ENCODE results near the gene LAD1.
A peak's percentile ranks its signal among the peaks of the same experiment; 100 is the strongest.

LAD1 gene

GRCh38 chr1:201419256-201419655 is 20.1 kb upstream of the LAD1 start:
- no peak for DNase-seq (ENCODE audit: low read depth)

DNA sequence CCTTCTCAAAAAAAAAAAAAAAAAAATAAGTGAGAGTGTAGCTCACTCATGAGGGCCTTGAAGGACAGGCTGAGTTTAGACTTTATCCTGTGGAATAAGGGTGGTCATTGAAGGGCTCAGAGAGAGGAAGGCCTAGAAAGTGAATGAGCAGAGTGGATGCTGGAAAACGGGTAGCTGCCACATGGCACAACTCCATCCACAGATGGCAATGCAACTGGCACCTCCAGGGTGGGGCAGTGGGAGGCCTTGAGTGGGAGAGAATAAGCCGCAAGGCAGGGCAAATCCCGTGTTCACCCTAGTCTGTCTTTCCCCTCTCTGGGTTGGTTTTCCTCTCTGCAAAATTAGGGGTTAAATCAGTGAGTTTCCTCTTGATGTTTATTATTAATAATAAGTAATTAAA is 19.3 kb upstream of the LAD1 start:
- no peak for DNase-seq (ENCODE audit: low read depth)

DNA sequence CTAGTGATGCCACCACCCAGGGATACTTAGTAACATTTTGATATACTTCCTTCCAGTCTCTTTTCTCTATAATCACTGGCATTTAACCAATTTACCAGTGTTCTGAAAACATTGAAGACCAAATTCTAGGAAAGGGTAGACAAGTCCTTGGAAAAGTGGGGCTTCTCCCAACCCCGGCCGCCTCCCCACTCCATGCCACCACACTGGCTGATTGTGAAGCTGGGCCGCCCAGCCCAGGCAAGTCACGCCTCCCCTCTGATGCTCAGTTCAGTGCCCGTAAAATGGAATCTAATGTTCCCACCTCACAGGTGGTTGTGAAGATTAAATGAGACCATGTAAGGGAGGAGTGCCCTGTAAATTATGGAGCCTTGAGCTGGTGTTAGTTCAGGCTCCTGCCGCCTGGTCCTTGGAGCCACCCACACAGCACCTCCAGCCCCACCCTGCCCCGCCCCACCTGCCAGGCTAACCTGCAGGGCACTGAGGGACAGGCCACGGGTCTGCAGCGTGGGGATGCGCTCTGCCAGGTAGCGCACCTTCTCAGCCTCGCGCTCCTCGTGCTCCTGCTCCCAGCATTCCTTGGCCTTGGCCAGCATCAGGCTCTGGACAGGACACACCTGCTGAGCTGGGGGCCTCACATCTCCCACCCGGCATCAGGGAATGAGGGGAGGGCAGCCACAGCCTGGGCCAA is 15.1 kb upstream of the LAD1 start:
- DNase-seq (ENCODE audit: low read depth): no peak

DNA sequence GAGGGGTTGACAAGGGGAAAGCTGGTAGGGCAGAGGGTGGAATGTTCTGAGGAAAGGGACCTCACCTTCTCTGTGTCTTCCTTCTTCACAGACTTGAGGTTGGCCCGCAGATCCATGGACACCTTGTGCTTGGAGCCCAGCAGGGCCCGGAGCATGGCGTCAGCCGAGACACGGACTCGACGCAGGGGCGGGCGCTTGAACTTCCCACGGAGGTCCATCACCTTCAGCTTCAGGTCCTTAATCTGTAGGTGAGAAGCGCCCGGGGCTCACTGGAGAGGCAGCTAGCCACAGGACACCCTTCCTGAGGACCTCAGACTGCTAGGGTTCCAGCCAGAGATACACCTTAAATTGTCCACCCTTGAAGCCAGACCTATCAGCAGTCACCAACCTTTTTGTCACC is 12.2 kb upstream of the LAD1 start:
- no peak for DNase-seq (ENCODE audit: low read depth)

DNA sequence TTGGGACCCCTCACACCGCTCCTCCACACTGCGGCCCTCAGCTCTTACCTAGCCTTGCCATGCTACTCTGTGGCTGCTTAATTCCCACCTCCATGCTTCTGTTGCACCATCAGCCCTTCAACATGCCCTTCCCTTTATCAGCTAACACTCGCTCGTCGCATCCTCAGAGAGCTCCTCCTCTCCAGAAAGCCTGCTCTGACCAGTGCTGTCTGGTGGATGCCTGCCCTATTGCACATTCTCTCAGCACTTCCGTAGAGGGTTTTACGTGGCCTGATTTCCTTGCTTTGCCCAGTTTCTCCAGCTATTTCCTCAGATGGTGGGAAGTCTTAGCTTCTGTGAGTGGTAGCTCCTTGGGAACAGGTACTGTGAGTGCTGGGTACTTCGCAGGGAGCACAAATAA is 10.3 kb upstream of the LAD1 start:
- no peak for DNase-seq (ENCODE audit: low read depth)

GRCh38 chr1:201408834-201409200 is 9.7 kb upstream of the LAD1 start:
- no peak for DNase-seq (ENCODE audit: low read depth)

DNA sequence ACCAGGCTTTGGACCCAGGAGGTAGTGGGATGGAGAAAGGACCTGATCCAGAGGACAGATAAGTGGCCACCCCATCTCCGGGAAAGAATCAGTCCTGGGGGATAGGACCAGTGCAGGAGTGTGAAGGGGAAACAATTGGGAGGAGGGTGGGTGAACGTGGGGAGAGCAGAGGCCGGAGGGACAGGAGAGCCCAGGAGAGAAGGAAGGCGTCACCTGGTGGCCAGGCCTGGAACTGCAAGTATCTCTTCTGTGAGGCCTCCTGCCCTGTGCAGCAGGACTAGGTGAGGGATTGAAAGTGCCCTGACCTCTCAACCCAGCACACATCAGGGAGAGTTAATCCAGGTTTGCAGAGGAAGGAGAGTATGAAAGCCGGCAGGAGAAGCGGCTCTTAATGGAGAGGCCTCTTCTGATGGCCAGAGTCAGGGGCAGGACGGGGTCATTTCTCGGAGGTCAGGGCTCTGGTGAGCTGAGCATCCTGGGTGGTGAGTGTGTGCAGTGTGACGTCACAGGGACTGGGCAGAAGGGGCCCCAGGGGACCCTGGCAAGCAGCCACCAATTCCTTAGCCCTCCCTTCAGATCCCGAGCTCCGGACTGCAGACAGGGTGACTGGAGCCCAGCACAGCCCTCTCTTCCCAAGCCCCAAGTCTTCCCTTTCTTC is 9.2 kb upstream of the LAD1 start:
- peak; percentile 44 for DNase-seq (ENCODE audit: low read depth)

- no peak for DNase-seq (ENCODE audit: low read depth)
Observed at GRCh38 chr1:201406831-201407406, 7.8 kb upstream of the LAD1 start.

DNA sequence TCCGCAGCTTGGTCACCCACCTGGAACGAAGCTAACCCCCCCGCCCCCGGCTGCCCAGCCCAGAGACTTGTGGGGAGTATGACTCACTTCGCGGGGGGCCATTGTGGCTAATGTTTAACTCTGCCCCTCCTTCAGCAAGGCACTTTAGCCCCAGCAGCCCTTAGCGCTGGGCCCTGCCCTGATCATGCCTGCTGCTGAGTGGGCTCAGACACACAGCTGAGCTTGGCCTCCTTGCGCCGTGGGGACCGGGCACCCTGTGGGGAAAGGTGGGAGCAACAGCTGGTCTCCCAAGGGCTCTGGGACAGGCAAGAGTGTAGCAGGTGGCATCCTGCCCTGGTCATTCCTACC is 6.3 kb upstream of the LAD1 start:
- DNase-seq (ENCODE audit: low read depth): no peak

GRCh38 chr1:201404722-201405483 is 5.8 kb upstream of the LAD1 start:
- DNase-seq (ENCODE audit: low read depth): no peak

- DNase-seq (ENCODE audit: low read depth): no peak
Observed at GRCh38 chr1:201404055-201404454, 4.9 kb upstream of the LAD1 start.

DNA sequence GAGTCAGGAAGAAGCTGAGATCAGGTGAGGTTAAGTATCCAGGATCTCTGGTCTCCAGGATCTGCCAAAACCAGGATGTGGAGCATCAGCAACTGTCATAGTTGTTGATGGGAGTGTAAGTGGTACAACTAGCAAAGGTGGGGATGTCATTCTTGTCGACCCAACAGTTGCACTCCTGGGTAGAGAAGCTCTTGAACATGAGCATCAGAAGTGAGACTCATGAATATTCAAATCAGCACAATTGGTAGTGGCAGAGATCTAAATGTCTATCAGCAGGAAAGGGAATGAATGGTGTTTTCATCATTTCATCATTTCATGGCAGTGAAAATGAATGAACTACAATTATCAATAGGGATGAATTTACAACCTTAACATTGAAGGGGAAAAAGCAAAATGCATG is 4.2 kb upstream of the LAD1 start:
- DNase-seq (ENCODE audit: low read depth): no peak

- DNase-seq (ENCODE audit: low read depth): no peak
Observed at GRCh38 chr1:201401700-201402099, 2.6 kb upstream of the LAD1 start.

- DNase-seq (ENCODE audit: low read depth): no peak
Observed at GRCh38 chr1:201400852-201401230, 1.7 kb upstream of the LAD1 start.

DNA sequence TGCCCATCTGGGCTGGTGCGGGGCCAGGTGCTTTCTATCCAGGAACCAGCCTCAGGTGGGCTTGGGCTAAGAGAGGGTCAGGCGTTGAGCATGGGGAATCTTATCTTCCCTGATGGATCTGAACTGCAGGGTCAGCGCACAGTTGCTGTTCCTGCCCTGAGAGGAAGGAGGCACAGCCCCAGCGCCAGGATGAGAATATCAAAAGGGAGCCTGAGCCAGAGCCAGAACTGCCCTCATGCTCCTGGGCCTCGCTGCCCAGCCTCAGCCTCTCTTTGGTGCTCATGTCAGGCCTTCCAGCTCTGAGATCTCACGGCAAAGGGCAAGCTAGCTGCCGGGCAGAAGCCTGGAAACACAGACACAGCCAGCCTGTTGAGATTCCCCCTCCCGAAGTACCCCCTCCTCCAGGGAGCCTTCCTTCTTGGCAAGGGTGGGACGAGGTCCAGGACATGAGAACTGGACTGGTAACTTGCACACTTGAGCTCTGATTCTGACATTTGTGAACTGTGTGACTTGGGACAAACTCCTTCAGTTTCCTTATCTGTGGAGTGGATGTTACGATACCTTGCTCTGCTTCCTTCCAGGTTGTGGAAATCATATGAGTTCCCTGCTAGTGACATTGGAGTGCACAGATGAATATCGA is 1.2 kb upstream of the LAD1 start:
- DNase-seq (ENCODE audit: low read depth): no peak

GRCh38 chr1:201399352-201400126 is 415 bp upstream of the LAD1 start:
- no peak for DNase-seq (ENCODE audit: low read depth)

- DNase-seq (ENCODE audit: low read depth): no peak
Observed at GRCh38 chr1:201397675-201398074, 1.4 kb downstream of the LAD1 start.

- DNase-seq (ENCODE audit: low read depth): no peak
Observed at GRCh38 chr1:201396861-201397464, 2.2 kb downstream of the LAD1 start.

DNA sequence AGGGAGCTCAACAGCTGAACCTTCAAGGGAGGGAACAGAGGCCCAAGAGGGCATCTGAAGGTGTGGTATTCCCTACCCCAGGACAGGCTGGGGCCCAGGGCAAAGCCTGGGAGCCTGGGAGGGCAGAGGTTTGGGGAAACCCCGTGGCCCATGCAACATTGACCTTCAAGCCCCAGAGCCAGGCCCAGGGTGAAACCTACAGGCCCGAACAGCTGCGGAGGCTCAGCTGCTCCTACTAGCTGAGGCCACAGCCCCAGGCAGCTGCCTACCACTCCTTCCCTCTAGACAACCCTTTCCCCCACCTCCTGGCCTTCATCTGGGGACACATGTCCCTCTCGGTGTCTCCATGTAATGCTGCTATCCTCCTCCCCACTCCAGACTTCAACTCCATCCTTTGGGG is 3.2 kb downstream of the LAD1 start:
- DNase-seq (ENCODE audit: low read depth): no peak

- no peak for DNase-seq (ENCODE audit: low read depth)
Observed at GRCh38 chr1:201394591-201394990, 4.5 kb downstream of the LAD1 start.

- no peak for DNase-seq (ENCODE audit: low read depth)
Observed at GRCh38 chr1:201393076-201393475, 6.0 kb downstream of the LAD1 start.
